ENCODE measurements around the gene SLITRK1. TPM values are rescaled to one million over a fixed set of nuclear protein-coding genes. Genes with fewer than 3 reads are reported as not detected.

The SLITRK1 gene
- total and polyA plus RNA-seq, 8 donors = 0.05 to 0.73 TPM; not detected in 6

- Histone ChIP-seq H3K36me3 (no peaks in the 10 kb centered on the region), H3K4me1 (no peaks in the 10 kb centered on the region), H3K9me3 (no peaks in the 10 kb centered on the region), H3K4me3 (no peak overlapping the region), H3K27me3 (no peaks in the 10 kb centered on the region), H3K27ac (no peak overlapping the region)
- no peak for DNase-seq
- intact Hi-C loops (cut with DNase I; ENCODE audit: low total_unique reads) = no loop called here
- no peak for TF ChIP-seq CTCF (IDR thresholded peaks at IDR 0.05)
- no peak for TF ChIP-seq POLR2AphosphoS5 (IDR thresholded peaks at IDR 0.05)
- no peak for TF ChIP-seq POLR2A (IDR thresholded peaks at IDR 0.05)
- TF ChIP-seq EP300 (IDR thresholded peaks at IDR 0.05) = no peak
- 52 to 74% (median 64%) methylated on average over 4 of the region's 4 CpGs for WGBS, 5 donors
Measured at GRCh38 chr13:83914368-83914767, 32.1 kb upstream of the SLITRK1 start.

- Histone ChIP-seq H3K4me1 (no peaks in the 10 kb centered on the region), H3K27ac (no peak overlapping the region), H3K4me3 (no peak overlapping the region), H3K27me3 (no peaks in the 10 kb centered on the region), H3K36me3 (no peaks in the 10 kb centered on the region), H3K9me3 (peaks cover 0 to 19% (median 9%) of the 10 kb centered on the region in 4 donors)
- TF ChIP-seq POLR2AphosphoS5 (IDR thresholded peaks at IDR 0.05) (no peak), POLR2A (IDR thresholded peaks at IDR 0.05) (no peak), EP300 (IDR thresholded peaks at IDR 0.05) (no peak), CTCF (IDR thresholded peaks at IDR 0.05) (no peak)
- WGBS, 5 donors = 91 to 95% (median 94%) methylated on average over 25 of the region's 25 CpGs
- intact Hi-C loops (cut with DNase I; ENCODE audit: low total_unique reads) = no loop called here
- no peak for DNase-seq
Measured at GRCh38 chr13:83907196-83907989, 25.1 kb upstream of the SLITRK1 start.

- no peak for DNase-seq
- Histone ChIP-seq H3K4me1 (no peaks in the 10 kb centered on the region), H3K27ac (no peak overlapping the region), H3K9me3 (peaks cover 0 to 19% (median 9%) of the 10 kb centered on the region in 4 donors), H3K36me3 (no peaks in the 10 kb centered on the region), H3K27me3 (no peaks in the 10 kb centered on the region), H3K4me3 (no peak overlapping the region)
- WGBS, 5 donors = 88 to 94% (median 90%) methylated on average over 20 to 25 of the region's 25 CpGs
- intact Hi-C loops (cut with DNase I; ENCODE audit: low total_unique reads) = no loop called here
- no peak for TF ChIP-seq POLR2A (IDR thresholded peaks at IDR 0.05)
- no peak for TF ChIP-seq POLR2AphosphoS5 (IDR thresholded peaks at IDR 0.05)
- TF ChIP-seq EP300 (IDR thresholded peaks at IDR 0.05) = no peak
- TF ChIP-seq CTCF (IDR thresholded peaks at IDR 0.05) = no peak
Measured at GRCh38 chr13:83906240-83906820, 24.1 kb upstream of the SLITRK1 start.

- no peak for DNase-seq
- H3K27me3 ChIP-seq = no peaks in the 10 kb centered on the region
- no peak overlapping the region for H3K4me3 ChIP-seq
- no peak overlapping the region for H3K27ac ChIP-seq
- WGBS, 5 donors = 72 to 86% (median 75%) methylated on average over 5 of the region's 5 CpGs
- H3K9me3 ChIP-seq = peaks cover 0 to 19% (median 9%) of the 10 kb centered on the region in 4 donors
- intact Hi-C loops (cut with DNase I; ENCODE audit: low total_unique reads) = no loop called here
- no peaks in the 10 kb centered on the region for H3K36me3 ChIP-seq
- TF ChIP-seq EP300 (IDR thresholded peaks at IDR 0.05) (no peak), CTCF (IDR thresholded peaks at IDR 0.05) (no peak), POLR2AphosphoS5 (IDR thresholded peaks at IDR 0.05) (no peak), POLR2A (IDR thresholded peaks at IDR 0.05) (no peak)
- H3K4me1 ChIP-seq = no peaks in the 10 kb centered on the region
Measured at GRCh38 chr13:83905641-83906040, 23.4 kb upstream of the SLITRK1 start.
